HepG2 (cell line): ENCODE data around the gene DIABLO. TPM values are rescaled to one million over a fixed set of nuclear protein-coding genes. Genes with fewer than 3 reads are reported as not detected.
A peak's percentile ranks its signal among the peaks of the same experiment; 100 is the strongest.

Source experiments
- ADNP ChIP-seq: sonication (generic); formaldehyde crosslinking; IDR thresholded peaks from 2 replicates; pipeline ENCODE4 v1.4.0; 2020; ENCODE audit warnings: missing genetic modification reagents
- ARID2 ChIP-seq: sonication (generic); formaldehyde crosslinking; IDR thresholded peaks from 2 replicates; pipeline ENCODE4 v1.8.1; 2022; ENCODE audit warnings: mild to moderate bottlenecking, missing genetic modification reagents, borderline replicate concordance
- BCL6 ChIP-seq: IDR thresholded peaks from 2 replicates; pipeline ENCODE4 v1.6.1; 2016; ENCODE audit warnings: missing genetic modification reagents, missing compliant biosample characterization
- CCDC6 ChIP-seq: sonication (generic); formaldehyde crosslinking; IDR thresholded peaks from 2 replicates; pipeline ENCODE4 v1.8.1; 2022; ENCODE audit warnings: mild to moderate bottlenecking, missing genetic modification reagents, moderate library complexity
- CHD2 ChIP-seq: IDR thresholded peaks from 2 replicates; pipeline ENCODE4 v1.6.1; 2011; ENCODE audit warnings: low read depth, low read length, improper control_type of control experiment
- KAT7 ChIP-seq: IDR thresholded peaks from 2 replicates; pipeline ENCODE4 v1.6.1; 2018; ENCODE audit warnings: borderline replicate concordance, missing compliant biosample characterization
- LBX2 ChIP-seq: sonication (generic); formaldehyde crosslinking; IDR thresholded peaks from 2 replicates; pipeline ENCODE4 v1.5.0; 2020; ENCODE audit warnings: missing genetic modification reagents, mild to moderate bottlenecking, borderline replicate concordance
- NCOA5 ChIP-seq: sonication (generic); formaldehyde crosslinking; IDR thresholded peaks from 2 replicates; pipeline ENCODE4 v1.4.0; 2020; ENCODE audit warnings: missing genetic modification reagents
- NR2F1 ChIP-seq, 2 experiments: fragments of 450-650 bp in 1 of 2; formaldehyde crosslinking in 1 of 2; IDR thresholded peaks; 2 replicates each; pipeline versions ENCODE4 v1.5.0 to v1.6.1; 2016 to 2020; ENCODE audit warnings: mild to moderate bottlenecking in 1 of 2, missing compliant biosample characterization in 1 of 2, missing genetic modification reagents in 1 of 2, moderate library complexity in 1 of 2
- PCBP1 ChIP-seq: fragments of 200-400 bp; formaldehyde crosslinking; IDR thresholded peaks from 2 replicates; pipeline ENCODE4 v1.6.1; 2017; ENCODE audit warnings: mild to moderate bottlenecking, low read depth, low read length, borderline replicate concordance
- TCF7 ChIP-seq: sonication (generic); IDR thresholded peaks from 2 replicates; pipeline ENCODE4 v1.6.1; 2016; ENCODE audit warnings: antibody characterized with exemption, low read depth
- TMF1 ChIP-seq: sonication (generic); formaldehyde crosslinking; IDR thresholded peaks from 2 replicates; pipeline ENCODE4 v1.8.1; 2022; ENCODE audit warnings: low read depth, missing genetic modification reagents
- ZBTB20 ChIP-seq: sonication (generic); formaldehyde crosslinking; IDR thresholded peaks from 2 replicates; pipeline ENCODE4 v1.8.1; 2023; ENCODE audit warnings: missing genetic modification reagents, low read depth, mild to moderate bottlenecking, borderline replicate concordance
- ZFP90 ChIP-seq: sonication (generic); formaldehyde crosslinking; IDR thresholded peaks from 2 replicates; pipeline ENCODE4 v1.8.0; 2022; ENCODE audit warnings: missing genetic modification reagents, mild to moderate bottlenecking, inconsistent platforms, borderline replicate concordance
- ZNF124 ChIP-seq: sonication (generic); formaldehyde crosslinking; IDR thresholded peaks from 2 replicates; pipeline ENCODE4 v1.4.0; 2020; ENCODE audit warnings: missing genetic modification reagents
- ZNF296 ChIP-seq: sonication (generic); formaldehyde crosslinking; conservative IDR thresholded peaks from 2 replicates; pipeline ENCODE4 v1.5.0; 2020; ENCODE audit warnings: mild to moderate bottlenecking, missing genetic modification reagents
- ZNF605 ChIP-seq: sonication (generic); formaldehyde crosslinking; IDR thresholded peaks from 2 replicates; pipeline ENCODE4 v1.8.0; 2022; ENCODE audit warnings: mild to moderate bottlenecking, missing genetic modification reagents
- ZNF839 ChIP-seq: sonication (generic); formaldehyde crosslinking; IDR thresholded peaks from 2 replicates; pipeline ENCODE4 v1.4.0; 2020; ENCODE audit warnings: missing genetic modification reagents, mild to moderate bottlenecking, borderline replicate concordance
- ZNF883 ChIP-seq: sonication (generic); formaldehyde crosslinking; IDR thresholded peaks from 2 replicates; pipeline ENCODE4 v1.5.1; 2020; ENCODE audit warnings: mild to moderate bottlenecking, missing genetic modification reagents; ENCODE audit errors: not compliant biosample characterization
- polyA plus RNA-seq, 8 experiments: library from polyadenylated mRNA; depleted of rRNA in 3 of 8; stranded (reverse) in 7 of 8; unstranded in 1 of 8; fragments of >200 nt; fragmentation: Illumina TruSeq in 4 of 8; extraction: Trizol in 4 of 8; gene quantifications; 2 replicates each; pipeline versions ENCODE4 v1.2.1 to v1.2.3, GENCODE V29; 2011 to 2016; ENCODE audit warnings: low read depth in 4 of 8, missing spikeins in 1 of 8, mixed read lengths in 1 of 8; ENCODE audit not compliant: insufficient read depth in 1 of 8
- total RNA-seq, 5 experiments: library from RNA; depleted of rRNA; stranded (reverse); fragments of >200 nt; fragmentation: Illumina TruSeq; extraction: Trizol; gene quantifications; 2 replicates each; pipeline ENCODE4 v1.2.3, GENCODE V29; 2016; ENCODE audit warnings: low read depth in 1 of 5
- TF ChIP-seq, protein P1 (sequence below): sonication (generic); formaldehyde crosslinking; conservative IDR thresholded peaks from 2 replicates; pipeline ENCODE4 v1.5.0; 2020; ENCODE audit warnings: missing genetic modification reagents
- TF ChIP-seq, protein P2 (sequence below): sonication (generic); formaldehyde crosslinking; IDR thresholded peaks from 2 replicates; pipeline ENCODE4 v1.8.0; 2022; ENCODE audit warnings: mild to moderate bottlenecking, missing genetic modification reagents; ENCODE audit not compliant: insufficient replicate concordance

The DIABLO gene
- total and polyA plus RNA-seq, 2 of the 13 experiments (the other 11 are each of a cell fraction or from before 2014, with no cell fraction given): 20.7 to 70.9 TPM

DNA sequence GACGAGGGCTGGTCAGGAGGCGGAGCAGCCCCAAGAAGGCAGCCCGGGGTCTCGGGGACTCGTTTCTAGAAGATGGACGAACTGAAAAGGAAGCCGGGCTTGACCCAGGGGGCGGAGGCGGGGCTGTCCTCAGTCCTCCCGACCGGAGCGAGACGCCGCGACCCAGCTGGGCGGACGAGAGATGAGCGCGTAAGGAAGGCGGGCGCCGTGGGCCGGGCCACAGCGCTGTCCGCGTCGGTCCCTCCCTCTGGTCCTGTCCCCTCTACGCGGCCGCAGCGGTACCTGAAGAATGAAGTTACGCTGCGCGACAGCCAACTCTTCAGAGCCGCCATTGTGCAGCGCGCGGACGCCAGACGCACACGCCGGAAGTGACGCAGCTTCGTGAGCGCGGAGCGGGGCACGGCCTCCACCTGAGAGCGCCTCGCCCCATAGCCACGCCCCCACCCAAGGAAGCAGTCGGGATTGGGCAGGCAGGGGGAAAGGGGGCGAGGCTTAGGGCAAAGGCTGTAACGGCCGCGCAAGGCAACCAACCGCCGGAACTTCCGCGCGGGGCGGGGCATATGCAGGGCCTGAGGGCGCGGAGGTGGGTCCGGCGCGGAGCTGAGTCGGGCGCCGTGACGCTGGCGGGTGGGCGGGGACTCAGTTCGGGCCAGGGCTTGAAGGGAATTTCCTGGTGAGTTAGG is at the start of gene DIABLO (continued):
- TF ChIP-seq ZNF124 (CRISPR knock-in tag) (peak; percentile 57; the same call in 1 of the 2 replicates), LBX2 (CRISPR knock-in tag) (peak; percentile 66; the same call in 1 of the 2 replicates), NCOA5 (CRISPR knock-in tag) (no peak), NR2F1 (CRISPR knock-in tag; IDR thresholded peaks at IDR 0.05) (peak in 1 of 2 experiments; percentile 22; a peak in 1 of 4 replicates), BCL6 (CRISPR knock-in tag) (peak; percentile 63), TMF1 (CRISPR knock-in tag) (peak; percentile 12; the same call in 1 of the 2 replicates), PCBP1 (no peak), CHD2 (no peak), ZNF883 (CRISPR knock-in tag) (no peak), ZNF839 (CRISPR knock-in tag) (peak; percentile 49; the same call in 1 of the 2 replicates), KAT7 (CRISPR knock-in tag) (no peak; the same call in none of the 2 replicates), ARID2 (CRISPR knock-in tag) (peak; percentile 80; the same call in 1 of the 2 replicates), ZFP90 (CRISPR knock-in tag) (peak; percentile 64; the same call in 1 of the 2 replicates), CCDC6 (CRISPR knock-in tag) (no peak; the same call in none of the 2 replicates), ZNF296 (CRISPR knock-in tag) (no peak), ADNP (CRISPR knock-in tag) (no peak), ZBTB20 (CRISPR knock-in tag) (no peak; the same call in 1 of the 2 replicates), ZNF605 (CRISPR knock-in tag) (peak; percentile 73), TCF7 (no peak)
- TF ChIP-seq, protein P1, sequence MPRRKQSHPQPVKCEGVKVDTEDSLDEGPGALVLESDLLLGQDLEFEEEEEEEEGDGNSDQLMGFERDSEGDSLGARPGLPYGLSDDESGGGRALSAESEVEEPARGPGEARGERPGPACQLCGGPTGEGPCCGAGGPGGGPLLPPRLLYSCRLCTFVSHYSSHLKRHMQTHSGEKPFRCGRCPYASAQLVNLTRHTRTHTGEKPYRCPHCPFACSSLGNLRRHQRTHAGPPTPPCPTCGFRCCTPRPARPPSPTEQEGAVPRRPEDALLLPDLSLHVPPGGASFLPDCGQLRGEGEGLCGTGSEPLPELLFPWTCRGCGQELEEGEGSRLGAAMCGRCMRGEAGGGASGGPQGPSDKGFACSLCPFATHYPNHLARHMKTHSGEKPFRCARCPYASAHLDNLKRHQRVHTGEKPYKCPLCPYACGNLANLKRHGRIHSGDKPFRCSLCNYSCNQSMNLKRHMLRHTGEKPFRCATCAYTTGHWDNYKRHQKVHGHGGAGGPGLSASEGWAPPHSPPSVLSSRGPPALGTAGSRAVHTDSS (CRISPR knock-in tag): no peak
- TF ChIP-seq, protein P2, sequence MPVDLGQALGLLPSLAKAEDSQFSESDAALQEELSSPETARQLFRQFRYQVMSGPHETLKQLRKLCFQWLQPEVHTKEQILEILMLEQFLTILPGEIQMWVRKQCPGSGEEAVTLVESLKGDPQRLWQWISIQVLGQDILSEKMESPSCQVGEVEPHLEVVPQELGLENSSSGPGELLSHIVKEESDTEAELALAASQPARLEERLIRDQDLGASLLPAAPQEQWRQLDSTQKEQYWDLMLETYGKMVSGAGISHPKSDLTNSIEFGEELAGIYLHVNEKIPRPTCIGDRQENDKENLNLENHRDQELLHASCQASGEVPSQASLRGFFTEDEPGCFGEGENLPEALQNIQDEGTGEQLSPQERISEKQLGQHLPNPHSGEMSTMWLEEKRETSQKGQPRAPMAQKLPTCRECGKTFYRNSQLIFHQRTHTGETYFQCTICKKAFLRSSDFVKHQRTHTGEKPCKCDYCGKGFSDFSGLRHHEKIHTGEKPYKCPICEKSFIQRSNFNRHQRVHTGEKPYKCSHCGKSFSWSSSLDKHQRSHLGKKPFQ (CRISPR knock-in tag): peak; percentile 67
